Amniotic stem cell (primary cell): ENCODE data around the gene NTM.
A peak's percentile ranks its signal among the peaks of the same experiment; 100 is the strongest.

ENCODE experiments used
- DNase-seq: peaks from one replicate; lab custom pipeline; 2025; lab: John Stamatoyannopoulos, UW

The NTM gene

DNA sequence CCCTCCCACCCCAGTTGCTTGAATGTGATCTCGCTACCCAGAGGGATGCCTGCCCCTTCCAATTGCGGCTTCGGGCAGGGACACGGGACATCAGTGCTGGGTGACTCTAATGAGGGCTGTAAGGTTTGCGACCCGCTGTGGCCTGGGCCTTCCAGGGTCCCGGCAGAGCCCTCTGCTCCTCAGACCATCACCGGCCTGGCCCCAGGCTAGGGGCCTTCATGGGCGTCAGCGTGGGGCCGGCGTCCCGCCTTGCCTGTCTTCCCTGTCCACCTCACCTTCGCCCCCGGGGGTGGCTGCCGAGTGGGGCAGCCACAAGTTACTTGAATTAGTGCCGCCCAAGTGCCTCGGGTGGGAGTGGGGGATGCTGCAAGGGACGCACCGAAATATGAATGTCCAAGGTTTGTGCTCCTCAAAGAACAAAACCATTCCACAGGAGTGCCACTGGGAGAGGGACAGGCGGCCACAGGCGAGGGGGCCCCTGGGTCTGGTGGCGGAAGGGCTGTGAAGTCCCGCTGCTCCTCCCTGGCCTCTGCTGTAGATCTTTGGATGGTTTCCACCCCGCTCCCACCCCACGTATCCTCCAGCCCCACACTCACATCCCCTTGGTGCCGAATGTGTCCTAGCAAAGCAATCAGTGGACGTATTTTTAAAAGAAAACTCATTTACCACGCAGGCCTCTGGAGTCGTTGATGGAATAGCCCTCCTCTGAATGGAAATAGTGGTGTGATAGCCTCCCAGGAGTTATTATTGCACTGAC, 317.1 kb downstream of the NTM start:
- DNase-seq, result no peak

DNA sequence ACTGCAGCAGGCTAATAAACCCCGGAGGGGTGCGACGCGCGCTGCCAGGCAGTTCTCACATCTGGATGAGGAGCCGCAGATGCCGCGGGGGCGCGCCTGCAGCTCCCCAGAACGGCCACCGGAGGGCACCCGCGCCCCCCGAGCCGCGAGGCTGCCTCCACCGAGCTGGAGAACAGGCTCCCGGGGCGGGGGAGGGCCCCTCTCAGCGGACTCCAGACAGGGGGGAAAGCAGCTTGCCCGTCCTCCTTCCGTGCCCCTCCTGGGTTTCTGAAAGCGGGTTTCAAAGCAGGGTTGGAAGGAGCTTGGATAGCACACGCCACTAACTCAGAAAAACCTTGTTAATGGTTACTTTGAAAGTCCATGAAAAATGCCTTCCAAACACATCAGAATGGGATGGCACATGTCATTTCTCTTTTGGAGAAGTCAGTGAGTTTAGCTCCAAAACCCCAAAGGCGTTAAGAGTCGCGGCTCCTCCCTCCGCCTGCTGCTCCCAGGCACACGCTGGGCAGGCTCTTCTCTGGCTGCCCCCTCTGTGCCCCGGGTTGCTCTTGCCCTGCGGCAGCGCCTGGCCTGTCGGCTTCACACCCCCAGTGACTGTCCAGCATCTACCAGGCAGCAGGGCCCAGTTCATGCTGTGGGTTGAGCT, 317.8 kb downstream of the NTM start:
- no peak for DNase-seq

DNA sequence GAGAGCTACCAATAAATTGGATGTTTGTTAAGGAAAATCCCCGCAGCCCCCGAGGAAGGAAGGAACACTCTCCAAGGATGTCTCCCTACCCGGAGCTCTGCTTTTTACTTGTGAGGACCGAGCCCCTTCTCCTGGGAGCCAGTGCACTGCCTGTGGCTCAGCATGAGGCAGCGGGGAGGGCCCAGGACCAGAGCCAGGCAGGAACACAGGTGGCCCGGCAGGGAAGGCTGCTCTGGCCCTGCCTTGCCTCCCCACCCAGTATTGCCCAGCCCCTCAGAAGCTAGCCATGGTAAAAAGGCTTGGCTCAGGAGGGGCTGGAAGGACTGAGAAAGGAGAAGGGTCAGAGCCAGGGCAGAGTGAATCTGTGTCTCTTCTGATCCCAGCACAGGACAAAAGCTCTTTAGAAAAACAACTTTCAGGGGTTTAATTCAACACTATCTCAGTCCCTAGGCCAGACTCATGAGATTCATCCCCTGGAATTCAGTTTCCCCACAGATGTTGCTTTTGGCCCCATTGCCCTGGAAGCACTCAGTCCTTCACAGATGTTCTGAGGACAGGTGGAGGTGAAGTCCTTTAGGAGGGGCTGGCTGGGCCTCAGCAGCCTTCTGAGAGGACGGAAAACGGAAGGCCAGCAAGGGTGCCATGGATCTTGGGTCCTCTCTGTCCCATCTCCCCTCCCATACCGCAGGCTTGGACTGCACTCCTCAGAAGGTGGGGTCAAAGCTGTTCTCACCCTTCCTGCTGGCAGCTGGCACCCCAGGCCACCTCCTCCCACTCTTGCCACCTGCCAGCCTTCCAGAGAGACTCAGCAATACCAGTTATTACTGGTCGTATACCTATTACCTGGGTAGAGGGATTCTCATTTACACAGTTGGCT, 318.9 kb downstream of the NTM start:
- DNase-seq, result no peak

DNA sequence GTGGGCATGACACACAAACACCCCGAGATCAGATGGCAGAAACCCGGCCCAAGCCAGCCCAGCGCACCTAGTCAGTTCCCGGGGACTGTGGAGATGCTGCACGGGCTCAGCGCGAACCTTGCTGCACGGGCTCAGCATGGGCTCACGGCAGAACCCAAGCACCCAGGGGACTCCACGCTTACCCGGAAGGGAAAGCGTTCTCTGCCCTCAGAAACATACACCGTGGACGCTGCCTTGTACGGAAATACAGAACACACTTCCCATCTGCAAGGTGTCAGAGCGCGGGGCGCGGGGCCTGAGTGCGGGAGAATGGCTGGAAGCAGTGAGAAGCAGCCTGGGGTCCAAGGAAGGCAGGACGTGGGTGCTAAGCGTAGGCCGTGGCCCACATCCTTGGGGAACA, 319.9 kb downstream of the NTM start:
- no peak for DNase-seq

DNA sequence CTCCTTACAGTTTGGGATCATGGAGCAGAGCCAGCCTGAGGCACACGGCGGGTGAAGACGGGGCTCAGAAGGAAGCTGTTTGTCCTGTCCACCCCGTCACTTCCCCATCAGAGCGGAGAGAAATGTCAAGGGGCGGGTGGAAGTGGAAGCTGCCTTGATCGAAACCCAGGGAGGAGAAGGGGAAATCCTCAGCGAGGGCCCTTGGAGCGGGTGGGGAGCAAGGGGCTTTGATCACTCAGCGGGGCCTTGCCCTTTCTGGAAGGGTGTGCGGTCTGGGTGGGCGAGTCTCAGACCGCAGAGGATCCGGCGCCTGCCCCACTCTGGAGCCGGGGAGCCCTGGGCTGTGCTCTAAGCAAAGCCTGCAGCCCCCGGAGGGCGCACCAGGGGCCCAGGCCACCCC, 320.4 kb downstream of the NTM start:
- no peak for DNase-seq

DNA sequence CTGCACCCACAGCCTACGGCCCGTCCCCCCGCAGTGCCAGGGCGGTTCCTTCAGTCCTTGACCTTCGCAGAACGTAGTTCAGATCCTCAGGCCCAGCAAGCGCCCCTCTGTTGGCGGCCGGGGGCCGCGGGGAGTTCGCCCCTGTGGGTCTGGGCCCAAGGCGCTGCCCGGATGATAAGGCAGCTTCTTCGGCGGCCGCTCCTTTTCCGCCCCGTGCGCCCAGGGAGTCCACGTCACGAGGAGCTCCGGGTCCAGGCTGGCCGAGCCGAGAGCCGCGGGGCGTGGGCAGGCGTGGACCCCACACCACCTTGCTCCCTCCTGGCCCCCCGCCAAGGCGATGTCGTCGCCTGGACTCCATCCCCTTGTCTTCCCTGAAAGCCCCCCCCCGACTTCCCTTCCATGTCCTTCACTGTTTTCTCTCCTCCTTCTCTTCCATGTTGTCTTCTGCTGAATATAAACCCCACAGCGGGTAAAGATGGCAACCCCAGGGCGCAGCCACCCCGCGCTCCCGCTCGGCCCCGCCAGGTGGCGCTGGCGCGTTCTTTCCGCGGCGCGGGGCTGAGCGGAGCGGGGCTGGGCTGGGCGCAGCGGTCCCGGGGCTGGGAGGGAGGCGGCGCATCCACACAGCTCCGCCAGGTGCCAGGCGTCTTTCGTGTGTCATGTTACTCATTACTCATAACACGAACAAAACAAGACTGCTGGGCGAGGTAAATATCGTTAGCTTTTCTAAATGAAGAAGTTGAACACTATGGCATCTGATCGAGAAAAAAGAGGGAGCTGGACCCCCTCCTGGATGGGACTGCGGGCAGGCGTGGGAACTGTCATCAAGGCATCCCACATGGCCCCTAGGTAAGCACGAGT, 321.0 kb downstream of the NTM start:
- DNase-seq, result no peak

DNA sequence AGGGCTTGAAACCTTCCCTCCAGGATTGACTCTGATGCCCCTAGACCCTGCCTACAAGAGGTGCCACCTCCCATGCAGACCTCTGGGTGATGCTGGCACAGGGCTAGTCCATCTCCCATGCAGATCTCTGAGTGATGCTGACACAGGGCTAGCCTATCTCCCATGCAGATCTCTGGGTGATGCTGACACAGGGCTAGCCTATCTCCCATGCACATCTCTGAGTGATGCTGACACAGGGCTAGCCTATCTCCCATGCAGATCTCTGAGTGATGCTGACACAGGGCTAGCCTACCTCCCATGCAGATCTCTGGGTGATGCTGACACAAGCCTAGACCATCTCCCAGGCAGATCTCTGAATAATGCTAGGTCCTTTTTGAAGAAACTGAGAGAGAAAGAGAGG, 321.7 kb downstream of the NTM start:
- no peak for DNase-seq

DNA sequence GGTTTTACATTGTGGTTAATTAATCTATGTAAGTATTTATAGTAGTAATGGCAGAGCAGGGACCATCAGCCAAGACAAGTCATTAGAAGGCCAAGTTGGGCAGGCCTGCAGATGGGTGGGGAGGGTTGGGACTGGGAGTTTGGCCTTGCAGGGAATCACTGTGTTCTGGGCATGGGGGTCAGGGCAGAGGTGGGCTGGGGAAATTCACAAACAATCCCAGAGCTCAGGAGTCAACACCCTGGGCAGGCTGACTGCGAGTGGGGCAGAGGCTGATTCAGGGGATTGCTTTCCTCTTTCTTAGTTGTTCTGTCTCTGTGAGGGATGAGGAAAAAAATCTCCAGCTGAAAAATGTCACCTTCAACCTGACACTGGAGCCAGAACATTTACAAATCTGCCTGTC, 322.5 kb downstream of the NTM start:
- no peak for DNase-seq

DNA sequence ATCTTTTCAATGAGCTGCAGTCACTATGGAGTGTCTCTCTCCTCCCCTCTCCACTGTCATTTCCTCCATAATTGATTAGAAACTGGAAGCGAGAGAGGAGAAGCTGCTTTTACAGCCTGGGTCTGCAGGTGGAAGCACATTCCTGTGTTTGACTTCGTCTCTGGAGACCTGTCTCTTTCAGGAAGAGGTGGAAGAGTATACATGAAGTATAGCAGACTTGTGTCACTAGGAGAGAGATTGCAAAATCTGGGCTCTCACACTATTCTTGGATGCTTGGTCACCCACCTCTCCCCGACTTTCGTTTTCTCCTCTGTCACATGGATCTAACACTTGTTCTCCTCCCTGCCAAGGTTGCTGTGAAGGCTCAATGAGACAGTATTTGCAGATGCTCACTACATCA, 323.3 kb downstream of the NTM start:
- no peak for DNase-seq

DNA sequence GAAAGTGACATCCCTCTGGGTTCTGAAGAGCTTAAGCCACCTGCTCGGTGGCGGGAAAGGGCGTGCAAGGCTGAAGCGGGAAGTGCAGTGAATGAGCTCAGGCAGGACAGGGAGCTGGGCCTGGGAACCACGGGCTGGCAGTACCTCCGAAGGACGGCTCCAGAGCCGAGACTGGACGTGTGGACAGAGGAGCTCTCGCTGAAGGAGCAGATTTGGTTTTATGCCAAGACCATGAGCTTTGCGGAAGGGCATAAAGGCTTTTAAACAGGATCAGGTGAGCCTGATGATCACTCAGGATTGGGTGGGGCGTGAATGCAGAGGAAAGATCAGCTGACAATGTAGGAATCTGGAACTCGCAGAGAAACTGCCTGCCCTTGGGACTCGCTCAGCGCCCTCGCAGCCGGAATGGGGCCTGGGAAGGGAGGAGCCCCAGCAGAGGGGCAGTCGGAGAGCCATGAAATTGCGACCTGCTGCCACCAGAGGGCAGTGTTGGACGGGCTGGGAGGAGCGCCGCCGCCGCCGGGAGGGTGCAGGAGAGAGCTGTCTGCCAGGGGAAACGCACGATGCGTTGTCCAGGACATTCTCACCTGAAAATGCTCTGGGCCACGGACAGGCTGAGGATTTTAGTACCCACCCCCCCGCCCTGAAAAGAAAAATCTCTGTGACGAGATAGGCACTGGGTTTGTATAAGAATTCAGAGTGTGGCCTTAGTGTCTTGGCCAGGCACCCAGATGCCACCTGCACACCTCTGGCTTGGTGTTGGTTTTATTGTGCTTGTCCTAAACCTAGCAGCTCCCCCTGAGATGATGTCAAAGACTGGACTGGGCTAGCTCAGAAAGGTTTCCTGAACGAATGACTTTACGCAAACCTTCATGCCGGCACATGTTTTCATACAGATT, 324.4 kb downstream of the NTM start:
- peak; percentile 13 for DNase-seq

DNA sequence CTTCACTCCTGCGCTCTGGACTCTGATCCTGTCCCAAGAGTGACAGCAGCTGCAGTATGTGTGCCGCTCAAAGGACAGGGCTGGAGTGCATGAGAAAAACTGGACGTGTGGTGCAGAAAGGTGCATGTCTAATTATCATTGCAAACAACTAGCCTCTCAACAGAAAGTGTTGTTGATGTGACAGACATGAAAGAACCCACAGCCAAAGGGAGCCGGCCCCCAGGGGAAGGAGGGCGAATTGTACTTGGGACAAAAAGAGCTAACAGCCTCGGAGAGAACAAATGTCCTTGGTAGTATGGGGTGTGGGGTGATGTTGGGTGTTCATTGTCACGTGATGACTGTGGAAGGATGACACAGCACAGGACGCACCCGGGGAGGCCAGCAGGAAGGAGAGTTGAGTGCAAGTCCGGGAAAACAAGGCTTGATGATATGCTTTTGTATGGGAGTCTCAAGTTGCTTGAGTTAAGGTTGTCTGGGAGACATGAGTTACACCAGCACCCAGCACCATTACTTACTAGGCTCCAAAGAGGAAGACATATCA, 325.5 kb downstream of the NTM start:
- no peak for DNase-seq

DNA sequence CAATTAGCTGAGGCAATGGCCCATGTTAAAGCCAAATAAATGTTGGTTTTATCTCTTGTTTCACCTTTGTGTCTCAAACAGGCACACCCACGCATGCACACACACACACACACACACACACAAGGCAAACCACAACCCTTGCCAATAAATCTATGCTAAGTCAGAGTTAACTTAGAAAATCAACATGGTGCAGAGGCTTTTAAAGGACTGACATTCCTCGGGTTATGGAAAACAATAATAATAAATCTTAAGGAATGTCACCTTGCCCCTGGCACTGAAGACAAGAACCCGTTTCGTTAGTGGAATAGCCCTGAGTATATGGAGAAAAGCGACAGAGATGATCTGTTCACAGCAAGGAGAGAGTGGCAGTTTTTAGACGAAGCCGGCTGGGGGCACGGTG, 326.3 kb downstream of the NTM start:
- DNase-seq, result no peak

DNA sequence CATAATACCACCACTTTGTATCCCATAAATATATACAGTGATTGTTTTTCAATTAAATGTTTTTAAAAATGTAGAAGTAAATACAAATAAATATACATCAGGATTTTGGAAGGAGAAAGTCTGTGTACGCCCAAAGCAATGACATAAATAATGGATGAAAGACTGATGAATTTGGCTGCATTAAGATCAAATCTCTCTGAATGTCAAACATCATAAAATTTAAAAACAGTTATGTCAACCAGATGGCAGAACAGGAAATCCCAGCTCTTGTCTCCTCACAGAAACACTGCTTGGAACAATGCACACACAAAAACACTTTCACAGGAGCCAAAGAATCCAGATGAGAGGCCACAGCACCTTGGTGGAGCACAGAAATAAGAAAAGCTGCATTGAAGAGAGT, 332.9 kb downstream of the NTM start:
- no peak for DNase-seq

DNA sequence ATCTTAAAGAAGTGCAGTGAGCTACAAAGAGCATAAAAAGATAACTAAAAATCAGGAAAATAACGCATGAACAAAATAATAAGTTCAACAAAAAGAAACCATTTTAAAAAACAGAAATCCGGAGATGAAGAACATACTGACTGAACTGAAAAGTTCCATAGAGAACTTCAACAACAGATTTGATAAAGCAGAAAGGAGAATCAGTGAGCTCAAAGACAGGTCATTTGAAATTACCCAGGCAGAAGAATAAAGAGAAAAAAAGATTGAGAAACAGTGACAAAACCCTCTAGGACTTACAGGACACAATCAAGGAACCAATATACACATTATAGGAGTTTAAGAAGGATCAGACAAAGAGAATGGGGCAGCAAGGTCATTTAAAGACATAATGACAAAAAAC, 334.3 kb downstream of the NTM start:
- DNase-seq, result no peak

DNA sequence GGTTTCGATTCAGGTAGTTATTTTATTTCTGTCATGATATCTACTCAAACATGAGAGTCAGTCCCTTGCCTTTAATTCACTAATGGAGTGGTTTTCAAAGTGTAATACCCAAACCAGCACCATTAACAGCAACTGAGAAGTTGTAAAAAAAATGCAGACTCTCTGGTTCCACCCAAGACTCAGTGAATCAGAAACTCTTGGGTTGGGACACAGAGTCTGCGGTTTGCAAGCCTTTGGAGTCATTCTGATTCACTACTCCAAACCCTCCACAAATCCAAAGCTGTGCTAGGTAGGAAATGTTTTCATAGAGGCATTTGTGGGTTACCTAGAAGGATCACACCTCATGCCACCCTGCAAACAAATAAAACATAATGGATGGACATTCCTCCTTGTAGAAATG, 340.1 kb downstream of the NTM start:
- DNase-seq, result no peak

DNA sequence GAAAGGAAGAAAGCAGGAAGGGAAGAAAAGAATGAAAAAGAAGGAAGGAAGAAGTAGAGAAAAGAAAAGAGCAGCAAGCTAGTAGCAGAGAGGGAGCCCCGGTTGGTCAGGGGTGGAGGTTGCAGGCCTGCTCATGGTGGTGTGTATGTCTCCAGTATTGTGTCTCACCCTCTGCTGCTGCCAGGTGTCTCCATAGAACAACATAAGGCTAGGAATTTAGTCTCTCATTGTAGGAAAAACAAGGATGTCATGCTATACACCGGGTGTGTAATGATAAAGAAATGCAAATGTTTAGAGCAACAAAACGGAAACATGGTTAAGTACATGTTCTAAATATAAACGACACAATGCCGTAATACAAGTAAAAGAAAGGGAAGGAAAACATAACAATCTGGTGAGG, 342.5 kb downstream of the NTM start:
- DNase-seq, result no peak

DNA sequence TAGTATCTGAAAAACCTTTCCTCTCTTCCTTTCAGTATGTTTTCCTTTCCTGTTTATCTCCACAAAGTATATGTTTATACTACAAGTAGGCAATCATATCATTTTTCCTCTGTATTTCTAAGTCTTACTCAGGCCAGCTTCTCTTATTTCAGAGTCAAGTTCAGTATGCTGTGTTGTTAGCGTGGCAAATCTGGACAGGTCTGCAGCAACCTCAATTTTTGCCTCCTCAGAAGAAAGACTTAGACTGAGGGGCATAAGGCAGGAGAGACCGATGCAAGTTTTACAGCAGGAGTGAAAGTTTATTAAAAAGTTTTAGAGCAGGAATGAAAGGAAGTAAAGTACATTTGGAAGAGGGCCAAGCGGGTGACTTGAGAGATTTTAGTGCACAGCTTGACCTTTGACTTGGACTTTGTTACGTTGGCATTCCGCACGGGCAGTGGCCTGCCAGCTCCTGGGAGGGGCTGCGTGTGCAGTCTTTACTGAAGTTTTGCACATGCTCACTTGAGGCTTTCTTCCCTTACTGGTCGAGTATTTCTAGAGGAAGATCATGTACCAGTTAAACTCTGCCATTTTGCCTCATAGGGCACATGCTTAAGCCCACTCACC, 343.2 kb downstream of the NTM start:
- no peak for DNase-seq

DNA sequence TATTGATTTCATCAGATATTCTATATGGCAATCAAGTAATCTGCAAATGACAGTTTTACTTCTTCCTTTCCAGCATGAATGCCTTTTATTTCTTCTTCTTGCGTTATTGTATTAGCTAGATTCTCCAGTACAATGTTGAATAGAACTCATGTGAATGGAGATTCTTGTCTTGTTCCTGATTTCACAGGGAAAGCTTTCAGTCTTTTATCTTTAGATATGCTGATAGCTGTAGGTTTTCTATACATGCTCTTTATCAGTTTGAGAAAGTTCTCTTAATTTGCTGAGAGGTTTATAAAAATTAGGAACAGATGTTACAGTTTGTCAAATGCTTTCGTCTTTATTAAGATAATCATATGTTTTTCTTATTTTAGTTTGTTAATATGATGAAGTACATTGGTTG, 347.2 kb downstream of the NTM start:
- DNase-seq, result no peak

DNA sequence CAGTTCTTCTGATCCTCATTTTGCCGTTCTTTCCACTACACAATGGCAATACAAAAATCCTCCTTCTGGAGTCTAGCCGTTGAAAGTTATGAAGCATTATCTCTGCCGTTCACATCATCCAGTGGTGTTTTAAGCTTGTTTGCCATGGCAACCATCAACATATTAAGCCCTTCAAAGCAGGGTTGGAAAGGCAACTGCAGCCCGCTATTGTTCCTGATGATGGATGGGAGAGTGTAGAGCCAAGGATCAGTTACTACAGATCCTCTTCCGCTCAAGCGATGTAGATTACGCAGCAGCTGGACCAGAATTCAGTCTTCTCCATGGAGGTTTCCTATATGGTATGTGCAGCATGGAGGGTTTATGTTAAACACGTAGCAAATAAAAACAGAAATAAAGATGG, 352.7 kb downstream of the NTM start:
- DNase-seq, result no peak

DNA sequence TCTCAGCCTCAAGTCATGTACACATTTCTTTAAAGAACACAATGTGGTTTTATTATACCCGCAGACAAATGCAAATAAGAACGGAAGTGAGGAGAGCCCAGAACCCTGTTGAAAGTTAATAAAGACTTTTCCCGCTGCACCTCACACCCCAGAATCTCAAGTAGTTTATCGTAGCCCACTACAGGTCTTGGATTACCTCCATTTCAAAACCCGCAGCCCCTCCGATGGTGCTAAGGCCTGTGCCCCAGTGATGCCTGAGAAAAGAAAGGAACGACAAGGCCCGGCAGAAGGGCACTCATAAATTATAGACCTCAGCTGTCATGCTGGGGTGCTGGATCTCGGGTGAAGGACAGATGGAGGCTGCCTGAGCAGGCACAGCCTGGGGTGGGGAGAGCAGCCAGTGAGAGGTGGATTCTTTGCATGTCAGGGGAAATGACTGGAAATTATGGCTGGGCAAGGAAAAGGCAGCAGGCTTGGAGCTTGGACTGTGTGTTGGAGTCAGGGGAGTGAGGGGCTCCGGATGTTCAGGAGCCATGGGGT, 354.1 kb downstream of the NTM start:
- DNase-seq, result no peak
